Upper lobe of right lung (tissue), 1 donor: ENCODE measurements around the gene GPR180. TPM values are rescaled to one million over a fixed set of nuclear protein-coding genes. Genes with fewer than 3 reads are reported as not detected.

ENCODE experiments used
- ATAC-seq: fragments of 200-7000 bp; cut with Tn5 transposase; one replicate; pipeline ENCODE4 v1.9.1; 2020; ENCODE audit warnings: mild to moderate bottlenecking, moderate library complexity
- DNase-seq: peaks from one replicate; pipeline ENCODE4 v3.0.0-alpha.2; 2020
- H3K27ac ChIP-seq: fragments of 200-600 bp; one replicate; pipeline ENCODE4 v1.8.0; 2022
- H3K27me3 ChIP-seq: fragments of 200-600 bp; one replicate; pipeline ENCODE4 v1.8.0; 2022; ENCODE audit warnings: mild to moderate bottlenecking
- H3K36me3 ChIP-seq: fragments of 200-600 bp; one replicate; pipeline ENCODE4 v1.8.0; 2022
- H3K4me1 ChIP-seq: fragments of 200-600 bp; one replicate; pipeline ENCODE4 v1.8.0; 2022
- H3K4me3 ChIP-seq: fragments of 200-600 bp; one replicate; pipeline ENCODE4 v1.8.0; 2022; ENCODE audit warnings: mild to moderate bottlenecking
- H3K9me3 ChIP-seq: fragments of 200-600 bp; one replicate; pipeline ENCODE4 v1.8.0; 2022
- intact Hi-C: fragments of 100-400 bp; cut with DNase I; formaldehyde crosslinking; loops from one replicate; pipeline ENCODE4 v1.11.0; 2022
- total RNA-seq: library from RNA; stranded (reverse); fragmentation: NEBNext Ultra II Directional; extraction: Animal tissue kit (Norgen Biotek cat#: 25700); gene quantifications from one replicate; pipeline ENCODE4 v1.2.1, GENCODE V29; 2021
- TF ChIP-seq, protein P1 (sequence below): fragments of 200-600 bp; IDR thresholded peaks from one replicate; pipeline ENCODE4 v1.8.0; 2022; ENCODE audit warnings: antibody characterized with exemption
- donor health status: DM: no; HTN: yes; CAD: no; lungs with severe emphysema.

Gene GPR180
- total RNA-seq, 1 donor from 2014 or later: 6.0 TPM

GRCh38 chr13:94661406-94661805 lies 59.7 kb downstream of the GPR180 start:
- no peak for ATAC-seq
- no peaks in the 10 kb centered on the region for H3K36me3 ChIP-seq
- intact Hi-C loops: no loop called here
- TF ChIP-seq, protein P1, sequence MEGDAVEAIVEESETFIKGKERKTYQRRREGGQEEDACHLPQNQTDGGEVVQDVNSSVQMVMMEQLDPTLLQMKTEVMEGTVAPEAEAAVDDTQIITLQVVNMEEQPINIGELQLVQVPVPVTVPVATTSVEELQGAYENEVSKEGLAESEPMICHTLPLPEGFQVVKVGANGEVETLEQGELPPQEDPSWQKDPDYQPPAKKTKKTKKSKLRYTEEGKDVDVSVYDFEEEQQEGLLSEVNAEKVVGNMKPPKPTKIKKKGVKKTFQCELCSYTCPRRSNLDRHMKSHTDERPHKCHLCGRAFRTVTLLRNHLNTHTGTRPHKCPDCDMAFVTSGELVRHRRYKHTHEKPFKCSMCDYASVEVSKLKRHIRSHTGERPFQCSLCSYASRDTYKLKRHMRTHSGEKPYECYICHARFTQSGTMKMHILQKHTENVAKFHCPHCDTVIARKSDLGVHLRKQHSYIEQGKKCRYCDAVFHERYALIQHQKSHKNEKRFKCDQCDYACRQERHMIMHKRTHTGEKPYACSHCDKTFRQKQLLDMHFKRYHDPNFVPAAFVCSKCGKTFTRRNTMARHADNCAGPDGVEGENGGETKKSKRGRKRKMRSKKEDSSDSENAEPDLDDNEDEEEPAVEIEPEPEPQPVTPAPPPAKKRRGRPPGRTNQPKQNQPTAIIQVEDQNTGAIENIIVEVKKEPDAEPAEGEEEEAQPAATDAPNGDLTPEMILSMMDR: no peak
- no peaks in the 10 kb centered on the region for H3K9me3 ChIP-seq
- H3K27ac ChIP-seq: no peak overlapping the region
- no peak overlapping the region for H3K4me3 ChIP-seq
- no peak for DNase-seq
- no peaks in the 10 kb centered on the region for H3K4me1 ChIP-seq
- H3K27me3 ChIP-seq: peaks cover 36% of the 10 kb centered on the region

- H3K27me3 ChIP-seq: peaks cover 36% of the 10 kb centered on the region
- DNase-seq (no peak), ATAC-seq (no peak)
- TF ChIP-seq, protein P1: no peak
- intact Hi-C loops: no loop called here
- H3K4me1 ChIP-seq: no peaks in the 10 kb centered on the region
- no peak overlapping the region for H3K4me3 ChIP-seq
- no peaks in the 10 kb centered on the region for H3K9me3 ChIP-seq
- no peaks in the 10 kb centered on the region for H3K36me3 ChIP-seq
- no peak overlapping the region for H3K27ac ChIP-seq
Observed at GRCh38 chr13:94662274-94662945, 60.8 kb downstream of the GPR180 start.

DNA sequence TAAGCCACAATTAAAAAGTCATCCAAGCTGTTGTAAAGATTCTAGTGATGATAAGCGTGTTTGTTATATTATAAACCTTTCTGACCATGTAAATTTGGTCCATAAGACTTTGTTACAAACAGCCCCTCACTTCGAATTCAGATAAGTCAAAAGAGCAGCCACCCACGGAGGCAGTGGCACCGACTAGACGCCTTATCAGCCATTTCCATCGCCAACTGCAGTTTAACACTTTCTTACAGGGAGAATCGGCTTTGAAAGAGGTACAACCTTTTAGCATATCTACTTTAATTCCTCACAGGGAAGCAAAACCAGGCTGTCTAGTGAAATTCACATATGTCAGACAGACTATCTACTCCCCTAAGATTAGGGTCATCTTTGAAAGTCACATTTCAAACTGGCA lies 63.2 kb downstream of the GPR180 start:
- intact Hi-C loops: no loop called here
- Histone ChIP-seq H3K36me3 (no peaks in the 10 kb centered on the region), H3K27me3 (peaks cover 36% of the 10 kb centered on the region), H3K9me3 (no peaks in the 10 kb centered on the region), H3K27ac (no peak overlapping the region), H3K4me1 (no peaks in the 10 kb centered on the region), H3K4me3 (no peak overlapping the region)
- TF ChIP-seq, protein P1: no peak
- no peak for ATAC-seq
- no peak for DNase-seq

- Histone ChIP-seq H3K36me3 (no peaks in the 10 kb centered on the region), H3K9me3 (no peaks in the 10 kb centered on the region), H3K27me3 (peaks cover 36% of the 10 kb centered on the region), H3K27ac (no peak overlapping the region), H3K4me3 (no peak overlapping the region), H3K4me1 (no peaks in the 10 kb centered on the region)
- intact Hi-C loops: no loop called here
- ATAC-seq (no peak), DNase-seq (no peak)
- TF ChIP-seq, protein P1: no peak
Observed at GRCh38 chr13:94666065-94666464, 64.4 kb downstream of the GPR180 start.

- H3K36me3 ChIP-seq: no peaks in the 10 kb centered on the region
- ATAC-seq (no peak), DNase-seq (no peak)
- no peak overlapping the region for H3K4me3 ChIP-seq
- no peaks in the 10 kb centered on the region for H3K9me3 ChIP-seq
- no peaks in the 10 kb centered on the region for H3K4me1 ChIP-seq
- no peak overlapping the region for H3K27ac ChIP-seq
- H3K27me3 ChIP-seq: peaks cover 34% of the 10 kb centered on the region
- TF ChIP-seq, protein P1: no peak
- intact Hi-C loops: no loop called here
Observed at GRCh38 chr13:94667190-94667589, 65.5 kb downstream of the GPR180 start.

- Histone ChIP-seq H3K4me1 (no peaks in the 10 kb centered on the region), H3K9me3 (no peaks in the 10 kb centered on the region), H3K27ac (no peak overlapping the region), H3K27me3 (peaks cover 4% of the 10 kb centered on the region), H3K36me3 (no peaks in the 10 kb centered on the region), H3K4me3 (no peak overlapping the region)
- TF ChIP-seq, protein P1: no peak
- DNase-seq (no peak), ATAC-seq (no peak)
- intact Hi-C loops: no loop called here
Observed at GRCh38 chr13:94672400-94672799, 70.7 kb downstream of the GPR180 start.
